Activated CD8-positive, alpha-beta T cell treated with anti-CD3 and anti-CD28 coated beads, Interleukin-2, amount 10 ng/mL, durations not matched to agents 7 days and 5 days (primary cell): ENCODE results near the gene ARHGAP15. TPM values are rescaled to one million over a fixed set of nuclear protein-coding genes. Genes with fewer than 3 reads are reported as not detected.

Source experiments
- ATAC-seq: fragments of 150-1000 bp; cut with Tn5 transposase; one replicate; pipeline ENCODE4 v1.10.0; 2021; ENCODE audit warnings: moderate library complexity
- CTCF ChIA-PET: fragments of 350-600 bp; sonication (Branson Sonifier 250); formaldehyde crosslinking; loops from one replicate; lab custom pipeline; 2021; ENCODE audit warnings: antibody characterized with exemption; lab: Charles Lee
- POLR2A ChIA-PET: fragments of 350-600 bp; sonication (Branson Sonifier 250); formaldehyde crosslinking; loops from one replicate; lab custom pipeline; 2021; ENCODE audit warnings: antibody characterized with exemption; lab: Charles Lee
- DNase-seq: peaks from one replicate; pipeline ENCODE4 v3.0.0-alpha.2; 2020
- H3K27ac Mint-ChIP-seq: one replicate; pipeline ENCODE4 v1.8.0; 2021; ENCODE audit warnings: mild to moderate bottlenecking, mixed read lengths
- H3K27me3 Mint-ChIP-seq: one replicate; pipeline ENCODE4 v1.8.0; 2021; ENCODE audit warnings: low read depth, mixed read lengths
- H3K36me3 Mint-ChIP-seq: one replicate; pipeline ENCODE4 v1.8.0; 2021; ENCODE audit warnings: low read depth, mixed read lengths
- H3K4me1 Mint-ChIP-seq: one replicate; pipeline ENCODE4 v1.8.0; 2021; ENCODE audit warnings: low read depth, mixed read lengths
- H3K4me3 Mint-ChIP-seq: one replicate; pipeline ENCODE4 v1.8.0; 2021; ENCODE audit warnings: mild to moderate bottlenecking, mixed read lengths
- H3K9me3 Mint-ChIP-seq: one replicate; pipeline ENCODE4 v1.8.0; 2022; ENCODE audit warnings: mixed read lengths; ENCODE audit not compliant: insufficient read depth
- total RNA-seq, 2 experiments: library from RNA; stranded (reverse); gene quantifications; one replicate each; pipeline ENCODE4 v1.2.3, GENCODE V29; 2021

ARHGAP15 gene
- total RNA-seq, 2 experiments from 2014 or later, result 154 to 158 TPM

DNA sequence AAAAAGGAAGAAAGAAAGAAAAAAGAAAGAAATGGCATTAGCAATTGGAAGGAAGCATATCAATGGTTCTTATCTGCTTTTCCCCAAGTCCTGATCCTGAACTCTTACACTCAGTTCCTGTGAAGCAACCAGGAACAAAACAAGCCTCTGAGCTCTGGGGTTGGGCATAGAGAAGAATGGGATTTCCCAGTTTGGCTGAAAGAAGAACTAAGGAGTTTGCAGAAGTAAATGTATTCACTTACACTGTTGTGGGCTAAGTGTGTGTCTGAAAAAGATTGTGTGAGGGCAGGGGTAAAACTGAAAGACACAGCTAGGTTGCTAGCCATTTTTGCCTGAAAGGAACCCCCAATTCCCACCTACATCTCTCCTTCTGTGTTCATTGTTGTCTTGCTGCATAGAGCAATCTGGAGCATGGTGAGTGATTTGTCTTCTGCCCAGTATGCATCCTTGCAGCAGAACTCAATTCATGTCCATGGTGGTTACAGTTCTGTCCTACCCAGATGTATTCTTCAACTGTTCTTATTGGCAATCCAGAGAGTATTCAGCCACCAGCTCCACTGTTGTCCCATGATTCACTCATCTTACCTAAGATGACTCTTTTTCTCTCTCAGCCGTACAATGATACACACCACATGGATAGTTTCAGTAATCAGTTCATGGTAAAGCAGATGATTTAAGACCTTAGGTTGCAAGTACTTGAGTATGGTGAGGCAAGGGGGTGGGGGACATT is 348.7 kb downstream of the ARHGAP15 start:
- no peaks in the 10 kb centered on the region for H3K9me3 Mint-ChIP-seq
- no peak for DNase-seq
- POLR2A ChIA-PET, result no interaction called here
- CTCF ChIA-PET, result no interaction called here
- H3K36me3 Mint-ChIP-seq, result peaks cover 34% of the 10 kb centered on the region
- no peak overlapping the region for H3K4me3 Mint-ChIP-seq
- H3K27me3 Mint-ChIP-seq, result no peaks in the 10 kb centered on the region
- H3K27ac Mint-ChIP-seq, result no peak overlapping the region
- peaks cover 10% of the 10 kb centered on the region for H3K4me1 Mint-ChIP-seq
- no peak for ATAC-seq

DNA sequence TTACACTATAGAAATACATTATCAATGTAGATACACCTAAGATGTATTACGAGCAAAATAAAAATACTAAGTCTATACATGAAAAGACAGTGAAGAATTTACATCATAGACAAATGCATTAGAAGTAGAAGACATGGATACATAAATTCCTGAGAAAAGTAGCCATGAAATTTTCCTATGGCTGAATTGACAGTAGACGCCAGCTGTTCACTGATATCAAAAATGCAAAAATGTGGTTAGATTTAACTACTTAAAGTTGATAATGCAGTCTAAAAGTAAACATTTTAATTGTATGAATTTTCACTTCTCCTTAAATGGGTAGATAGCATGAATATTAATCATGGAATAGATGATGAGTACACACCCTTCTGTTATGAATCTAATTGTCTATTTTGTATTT is 350.9 kb downstream of the ARHGAP15 start:
- no peaks in the 10 kb centered on the region for H3K9me3 Mint-ChIP-seq
- no peak overlapping the region for H3K4me3 Mint-ChIP-seq
- ChIA-PET CTCF (no interaction called here), POLR2A (no interaction called here)
- H3K4me1 Mint-ChIP-seq, result peaks cover 3% of the 10 kb centered on the region
- H3K27ac Mint-ChIP-seq, result no peak overlapping the region
- DNase-seq (no peak), ATAC-seq (no peak)
- H3K36me3 Mint-ChIP-seq, result peaks cover 24% of the 10 kb centered on the region
- no peaks in the 10 kb centered on the region for H3K27me3 Mint-ChIP-seq

DNA sequence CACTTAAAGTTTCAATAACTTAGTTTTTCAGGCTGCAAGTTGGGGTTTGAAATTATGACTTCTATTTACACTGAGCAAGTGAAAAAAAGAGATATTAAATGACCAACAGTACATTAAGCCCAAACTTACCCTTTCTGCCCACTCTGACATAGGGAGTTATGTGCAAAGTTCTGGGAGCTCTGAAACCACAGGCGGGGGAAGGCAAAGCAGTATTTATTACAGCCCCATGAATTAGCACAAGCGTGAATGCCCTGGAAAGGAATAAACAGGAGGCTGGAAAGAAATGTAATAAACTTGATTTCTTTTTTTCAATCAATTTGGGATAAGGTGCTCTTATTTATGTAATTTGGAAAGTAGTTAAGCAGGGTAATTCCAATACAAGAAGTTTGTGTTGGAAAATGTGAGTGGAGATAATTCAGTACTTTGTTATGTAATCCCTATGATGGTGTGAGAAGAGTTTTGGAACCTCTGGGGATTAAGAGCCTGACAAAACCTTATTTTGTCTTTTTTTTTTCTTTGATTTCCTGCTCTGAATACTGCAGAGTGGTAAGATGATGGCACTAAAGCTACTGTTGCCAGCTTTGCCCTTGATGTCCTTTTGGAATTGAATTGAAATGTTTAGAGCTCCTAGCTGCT is 351.5 kb downstream of the ARHGAP15 start:
- no peak for DNase-seq
- H3K9me3 Mint-ChIP-seq, result no peaks in the 10 kb centered on the region
- POLR2A ChIA-PET, result no interaction called here
- CTCF ChIA-PET, result interaction anchor here (1.2 kb wide), 1 partner anchor 9 kb away, joined by 5 read pairs; no protein-coding TSS in a partner anchor
- no peak overlapping the region for H3K27ac Mint-ChIP-seq
- H3K4me3 Mint-ChIP-seq, result no peak overlapping the region
- no peaks in the 10 kb centered on the region for H3K4me1 Mint-ChIP-seq
- H3K36me3 Mint-ChIP-seq, result peaks cover 21% of the 10 kb centered on the region
- ATAC-seq, result no peak
- H3K27me3 Mint-ChIP-seq, result no peaks in the 10 kb centered on the region

DNA sequence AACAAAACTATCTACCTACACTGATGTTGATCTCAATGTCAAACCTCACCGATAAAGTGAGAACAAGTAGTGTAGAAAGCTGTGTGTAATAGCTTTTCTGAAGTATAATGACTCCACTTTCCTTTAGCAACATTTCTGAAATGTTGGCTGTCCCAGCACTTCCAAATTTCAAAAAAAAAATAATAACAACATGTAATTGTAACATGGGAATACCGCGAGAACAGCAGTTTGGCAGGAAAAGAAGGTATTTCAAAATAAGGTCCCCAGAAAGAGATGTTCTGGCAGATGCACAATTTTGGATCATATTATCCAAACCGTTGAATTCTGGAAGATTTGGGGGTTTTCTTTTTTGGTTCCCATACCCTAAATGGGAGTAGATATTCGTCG is 352.0 kb downstream of the ARHGAP15 start:
- no peak for DNase-seq
- H3K36me3 Mint-ChIP-seq, result peaks cover 23% of the 10 kb centered on the region
- H3K9me3 Mint-ChIP-seq, result no peaks in the 10 kb centered on the region
- H3K27me3 Mint-ChIP-seq, result no peaks in the 10 kb centered on the region
- H3K4me3 Mint-ChIP-seq, result no peak overlapping the region
- no peak overlapping the region for H3K27ac Mint-ChIP-seq
- H3K4me1 Mint-ChIP-seq, result no peaks in the 10 kb centered on the region
- POLR2A ChIA-PET, result no interaction called here
- no peak for ATAC-seq
- CTCF ChIA-PET, result interaction anchor here (1.2 kb wide), 1 partner anchor 9 kb away, joined by 5 read pairs; no protein-coding TSS in a partner anchor

DNA sequence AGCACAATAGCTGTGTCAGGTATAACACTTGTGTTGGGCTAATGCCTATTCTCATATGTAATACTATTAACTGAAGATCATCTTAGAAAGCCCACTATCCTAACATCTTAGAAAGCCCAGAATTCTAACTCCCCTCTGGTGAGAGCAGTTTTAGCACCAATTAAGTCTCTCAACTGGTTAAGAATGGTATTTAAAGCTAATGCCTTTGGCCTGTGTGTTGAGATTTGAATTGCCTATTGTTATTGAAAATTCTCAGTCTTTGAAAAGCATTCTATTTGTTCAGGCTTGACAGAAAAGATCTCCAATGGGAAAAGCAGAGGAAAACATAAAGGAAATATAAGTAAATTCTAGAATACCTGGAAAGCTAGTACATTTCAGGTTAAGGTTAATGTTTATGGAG is 352.5 kb downstream of the ARHGAP15 start:
- H3K36me3 Mint-ChIP-seq, result peaks cover 23% of the 10 kb centered on the region
- H3K4me1 Mint-ChIP-seq, result no peaks in the 10 kb centered on the region
- CTCF ChIA-PET, result interaction anchor here (1.2 kb wide), 1 partner anchor 10 kb away, joined by 5 read pairs; no protein-coding TSS in a partner anchor
- no peak for ATAC-seq
- no peak overlapping the region for H3K4me3 Mint-ChIP-seq
- H3K27ac Mint-ChIP-seq, result no peak overlapping the region
- no peaks in the 10 kb centered on the region for H3K27me3 Mint-ChIP-seq
- POLR2A ChIA-PET, result no interaction called here
- DNase-seq, result no peak
- H3K9me3 Mint-ChIP-seq, result no peaks in the 10 kb centered on the region

DNA sequence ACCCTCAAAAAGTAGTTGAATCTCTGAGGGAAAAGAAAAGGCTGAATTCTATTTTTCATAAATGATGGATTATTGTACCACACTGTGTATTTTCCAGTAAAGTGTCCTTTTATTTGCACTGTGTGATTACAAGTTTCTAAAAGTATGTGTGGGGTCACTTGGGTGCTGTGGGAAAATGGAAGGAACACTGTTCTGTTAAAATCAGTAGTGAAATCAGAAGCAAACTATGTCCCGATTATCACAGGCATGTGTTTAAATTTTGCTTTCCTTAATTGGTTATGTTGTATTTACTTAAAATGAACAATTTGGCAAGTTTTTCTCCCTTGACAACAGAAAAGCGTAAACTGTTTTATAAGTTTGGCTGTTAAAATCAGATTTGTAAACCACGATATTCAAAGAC is 353.1 kb downstream of the ARHGAP15 start:
- H3K27me3 Mint-ChIP-seq, result no peaks in the 10 kb centered on the region
- ATAC-seq (no peak), DNase-seq (no peak)
- POLR2A ChIA-PET, result no interaction called here
- H3K4me3 Mint-ChIP-seq, result no peak overlapping the region
- CTCF ChIA-PET, result interaction anchor here (1.2 kb wide), 1 partner anchor 10 kb away, joined by 5 read pairs; no protein-coding TSS in a partner anchor
- H3K36me3 Mint-ChIP-seq, result peaks cover 21% of the 10 kb centered on the region
- H3K4me1 Mint-ChIP-seq, result no peaks in the 10 kb centered on the region
- no peaks in the 10 kb centered on the region for H3K9me3 Mint-ChIP-seq
- H3K27ac Mint-ChIP-seq, result no peak overlapping the region

DNA sequence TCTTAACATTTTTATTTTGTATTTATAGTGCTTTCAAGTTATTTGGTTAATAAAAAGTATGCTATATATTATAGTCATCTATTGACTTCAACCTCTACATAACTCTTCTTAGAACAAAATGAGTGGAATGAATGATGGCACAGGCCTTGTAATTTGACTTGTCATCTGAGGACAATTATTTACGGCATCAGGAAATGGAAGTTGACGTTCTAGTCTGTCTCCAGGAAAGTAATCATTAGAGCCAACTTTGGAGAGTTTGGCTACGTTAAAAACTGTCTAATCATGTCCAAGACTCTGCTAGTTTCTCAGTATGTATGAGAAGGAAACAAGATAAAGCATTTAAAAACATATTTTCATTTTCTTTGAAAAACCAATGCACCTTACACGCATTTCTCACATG is 353.6 kb downstream of the ARHGAP15 start:
- CTCF ChIA-PET, result no interaction called here
- POLR2A ChIA-PET, result no interaction called here
- ATAC-seq (no peak), DNase-seq (no peak)
- Mint-ChIP-seq H3K9me3 (no peaks in the 10 kb centered on the region), H3K27me3 (no peaks in the 10 kb centered on the region), H3K36me3 (peaks cover 24% of the 10 kb centered on the region), H3K4me3 (no peak overlapping the region), H3K27ac (no peak overlapping the region), H3K4me1 (no peaks in the 10 kb centered on the region)

DNA sequence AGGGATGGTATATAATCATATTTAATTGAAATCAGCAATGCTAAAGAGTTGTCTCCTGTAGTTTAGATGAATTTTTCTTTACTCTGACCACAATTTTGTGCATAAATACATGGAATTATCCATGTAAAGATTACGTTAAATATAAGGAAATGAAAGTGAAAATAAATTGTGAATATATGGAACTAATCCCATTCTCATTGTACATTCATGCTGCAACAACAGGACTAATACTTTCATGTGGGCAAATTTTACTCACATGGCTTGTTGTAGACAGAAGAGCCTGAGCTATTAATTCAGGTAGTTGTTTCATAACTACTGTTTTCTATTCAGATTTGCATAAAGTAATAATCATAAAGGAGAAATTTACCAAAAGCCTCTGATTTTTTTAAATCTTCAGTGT is 357.8 kb downstream of the ARHGAP15 start:
- ATAC-seq (no peak), DNase-seq (no peak)
- CTCF ChIA-PET, result no interaction called here
- Mint-ChIP-seq H3K4me3 (no peak overlapping the region), H3K27me3 (no peaks in the 10 kb centered on the region), H3K4me1 (no peaks in the 10 kb centered on the region), H3K27ac (no peak overlapping the region), H3K36me3 (peaks cover 46% of the 10 kb centered on the region), H3K9me3 (no peaks in the 10 kb centered on the region)
- POLR2A ChIA-PET, result no interaction called here

DNA sequence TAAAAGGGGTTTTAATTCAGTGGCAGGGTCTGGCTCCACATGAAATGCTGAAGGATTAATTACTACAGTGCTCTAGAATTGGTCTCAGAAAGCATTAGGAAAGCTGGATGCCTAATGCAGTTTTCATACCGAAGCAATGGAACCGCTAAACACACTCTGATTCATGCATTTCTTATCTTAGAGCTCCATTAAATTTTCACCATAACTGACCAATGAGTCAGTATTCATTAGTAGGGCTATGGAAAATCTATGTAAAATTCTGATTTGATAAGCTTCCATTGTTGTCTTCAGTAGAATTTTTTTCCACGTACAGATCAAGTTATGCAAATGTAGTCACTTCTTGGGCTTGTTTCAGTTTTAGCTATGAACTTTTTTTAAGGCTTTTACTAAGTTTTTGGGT is 359.9 kb downstream of the ARHGAP15 start:
- Mint-ChIP-seq H3K27me3 (no peaks in the 10 kb centered on the region), H3K36me3 (peaks cover 56% of the 10 kb centered on the region), H3K4me3 (no peak overlapping the region), H3K4me1 (no peaks in the 10 kb centered on the region), H3K27ac (no peak overlapping the region), H3K9me3 (no peaks in the 10 kb centered on the region)
- no peak for DNase-seq
- ChIA-PET POLR2A (no interaction called here), CTCF (no interaction called here)
- no peak for ATAC-seq

DNA sequence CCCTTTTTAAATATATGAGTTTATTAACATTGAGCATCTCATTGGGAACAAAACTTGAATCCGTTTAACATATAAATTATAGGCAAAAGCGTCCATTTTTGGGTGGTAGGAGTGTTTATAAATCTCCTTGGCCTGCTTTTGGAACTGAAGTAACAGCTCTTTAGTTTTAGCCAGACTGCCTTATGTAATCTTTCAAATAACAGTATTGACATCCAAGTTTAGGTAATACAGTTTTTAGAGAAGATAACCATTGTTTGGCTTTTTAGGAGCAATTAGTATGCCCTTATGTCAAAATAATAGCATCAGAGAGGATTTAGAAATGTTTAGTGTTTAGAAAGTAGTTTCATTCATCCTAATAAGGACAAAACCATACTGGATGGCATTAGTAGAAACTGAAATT is 361.9 kb downstream of the ARHGAP15 start:
- H3K36me3 Mint-ChIP-seq, result peaks cover 62% of the 10 kb centered on the region
- ATAC-seq (no peak), DNase-seq (no peak)
- H3K27ac Mint-ChIP-seq, result no peak overlapping the region
- H3K4me1 Mint-ChIP-seq, result no peaks in the 10 kb centered on the region
- no peaks in the 10 kb centered on the region for H3K9me3 Mint-ChIP-seq
- POLR2A ChIA-PET, result no interaction called here
- CTCF ChIA-PET, result no interaction called here
- no peaks in the 10 kb centered on the region for H3K27me3 Mint-ChIP-seq
- H3K4me3 Mint-ChIP-seq, result no peak overlapping the region

DNA sequence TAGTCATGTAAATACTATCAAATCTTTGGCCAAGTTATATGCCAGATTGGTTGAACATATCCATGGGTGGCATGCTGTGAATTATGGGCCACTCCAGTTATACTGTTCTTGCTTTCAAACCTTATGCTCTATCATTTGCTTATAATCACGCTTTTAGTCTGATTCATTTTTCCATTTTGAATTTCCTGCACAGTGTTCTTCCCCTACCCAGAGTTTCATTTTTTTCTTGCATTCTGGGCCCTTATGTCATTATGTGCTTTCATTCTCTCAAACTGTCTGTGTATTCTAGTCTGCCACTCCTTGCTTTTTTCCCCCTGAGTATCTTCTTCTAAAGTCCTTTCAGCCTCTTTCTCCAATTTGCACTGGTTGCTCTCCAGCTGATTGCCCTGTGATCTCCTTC is 364.1 kb downstream of the ARHGAP15 start:
- ATAC-seq (no peak), DNase-seq (no peak)
- no peaks in the 10 kb centered on the region for H3K4me1 Mint-ChIP-seq
- no peaks in the 10 kb centered on the region for H3K9me3 Mint-ChIP-seq
- H3K4me3 Mint-ChIP-seq, result no peak overlapping the region
- H3K27ac Mint-ChIP-seq, result no peak overlapping the region
- H3K36me3 Mint-ChIP-seq, result peaks cover 54% of the 10 kb centered on the region
- CTCF ChIA-PET, result no interaction called here
- POLR2A ChIA-PET, result no interaction called here
- no peaks in the 10 kb centered on the region for H3K27me3 Mint-ChIP-seq

DNA sequence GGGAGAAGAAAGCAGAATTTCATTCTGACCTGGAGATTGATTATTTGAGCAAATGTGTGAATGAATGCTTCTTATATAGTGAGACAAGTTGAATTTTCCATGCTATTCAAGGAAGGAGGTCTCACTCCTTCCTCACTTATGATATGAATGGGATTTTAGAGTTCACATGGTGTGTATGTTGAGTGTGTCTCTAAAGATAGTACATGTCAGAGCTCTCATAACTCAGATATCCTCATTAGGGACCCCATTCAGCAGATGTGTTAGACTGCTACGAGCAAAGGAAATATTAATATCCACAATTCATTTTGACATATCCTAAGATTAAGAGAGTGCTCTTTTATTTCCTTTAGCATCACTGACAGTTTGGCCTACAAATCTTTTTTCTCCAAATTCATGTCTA is 368.5 kb downstream of the ARHGAP15 start:
- ChIA-PET CTCF (no interaction called here), POLR2A (no interaction called here)
- Mint-ChIP-seq H3K9me3 (no peaks in the 10 kb centered on the region), H3K4me3 (no peak overlapping the region), H3K4me1 (no peaks in the 10 kb centered on the region), H3K27me3 (no peaks in the 10 kb centered on the region), H3K36me3 (peaks cover 36% of the 10 kb centered on the region), H3K27ac (no peak overlapping the region)
- no peak for DNase-seq
- ATAC-seq, result no peak
